Fibroblast of lung (primary cell): Measurements from ENCODE around the gene CYP4F8. TPM values are rescaled to one million over a fixed set of nuclear protein-coding genes. Genes with fewer than 3 reads are reported as not detected.

Source experiments
- DNase-seq, 2 donors: peaks; one replicate each; pipeline versions ENCODE4 v3.0.0 to v3.0.0-alpha.2; 2010; ENCODE audit warnings: low read depth in 2 of 2
- H2AFZ ChIP-seq: 2 replicates; pipeline ENCODE4 v1.5.1; 2012; ENCODE audit warnings: low read length, control low read depth, inconsistent platforms
- H3K27ac ChIP-seq: 2 replicates; pipeline ENCODE4 v1.5.1; 2011; ENCODE audit warnings: low read length, control low read depth; ENCODE audit not compliant: insufficient read depth
- H3K27me3 ChIP-seq: 2 replicates; pipeline ENCODE4 v1.5.1; 2011; ENCODE audit warnings: mild to moderate bottlenecking, low read length; ENCODE audit not compliant: control insufficient read depth, insufficient read depth
- H3K36me3 ChIP-seq: 2 replicates; pipeline ENCODE4 v1.5.1; 2011; ENCODE audit warnings: low read length; ENCODE audit not compliant: control insufficient read depth, insufficient read depth
- H3K4me1 ChIP-seq: 2 replicates; pipeline ENCODE4 v1.5.1; 2011; ENCODE audit warnings: low read length; ENCODE audit not compliant: control insufficient read depth, insufficient read depth; ENCODE audit errors: extremely low read depth
- H3K4me2 ChIP-seq: 2 replicates; pipeline ENCODE4 v1.5.1; 2011; ENCODE audit warnings: low read length, control low read depth; ENCODE audit not compliant: insufficient read depth; ENCODE audit errors: extremely low read depth
- H3K4me3 ChIP-seq, 4 experiments: fragments of 200-600 bp in 1 of 4; sonication (generic) in 1 of 4; replicated peaks in 1 of 4; 2 replicates each; pipeline ENCODE4 v1.5.1; 2011 to 2016; ENCODE audit warnings: low read length in 4 of 4, low read depth in 3 of 4, mild to moderate bottlenecking in 3 of 4, control low read depth in 2 of 4, inconsistent platforms in 1 of 4, mixed read lengths in 1 of 4; ENCODE audit not compliant: insufficient read depth in 1 of 4; ENCODE audit errors: control extremely low read depth in 1 of 4
- H3K79me2 ChIP-seq: 2 replicates; pipeline ENCODE4 v1.5.1; 2012; ENCODE audit warnings: mild to moderate bottlenecking, low read length, inconsistent platforms; ENCODE audit not compliant: control insufficient read depth, insufficient read depth
- H3K9ac ChIP-seq: 2 replicates; pipeline ENCODE4 v1.5.1; 2011; ENCODE audit warnings: mild to moderate bottlenecking, low read length, control low read depth; ENCODE audit not compliant: insufficient read depth
- H3K9me3 ChIP-seq: 2 replicates; pipeline ENCODE4 v1.5.1; 2012; ENCODE audit warnings: low read depth, low read length; ENCODE audit not compliant: control insufficient read depth, insufficient read depth
- H4K20me1 ChIP-seq: 2 replicates; pipeline ENCODE4 v1.5.1; 2011; ENCODE audit warnings: low read length; ENCODE audit not compliant: control insufficient read depth, insufficient read depth; ENCODE audit errors: extremely low read depth
- EZH2 ChIP-seq: IDR thresholded peaks from 2 replicates; pipeline ENCODE4 v1.5.1; 2012; ENCODE audit warnings: low read length, control low read depth, mild to moderate bottlenecking; ENCODE audit errors: missing control alignments
- polyA plus RNA-seq, 2 donors: library from polyadenylated mRNA; depleted of rRNA in 1 of 2; stranded (reverse) in 1 of 2; unstranded in 1 of 2; fragments of >200 nt; gene quantifications; 2 replicates each; pipeline ENCODE4 v1.2.1, GENCODE V29; 2011 to 2012; ENCODE audit warnings: missing spikeins in 1 of 2
- total RNA-seq: library from RNA; depleted of rRNA; stranded (reverse); fragments of >200 nt; gene quantifications from 2 replicates; pipeline ENCODE4 v1.2.1, GENCODE V29; 2014
- TF ChIP-seq, protein P1 (sequence below), 2 donors: IDR thresholded peaks in 1 of 2; conservative IDR thresholded peaks in 1 of 2; 1 replicate in 1 of 2; 2 replicates in 1 of 2; pipeline ENCODE4 v1.5.1; 2011 to 2012; ENCODE audit warnings: low read length in 2 of 2, control low read depth in 1 of 2, inconsistent platforms in 1 of 2, low read depth in 1 of 2, mild to moderate bottlenecking in 1 of 2

Gene CYP4F8
- total and polyA plus RNA-seq, 2 donors (not counting 1 experiment from before 2014, with no cell fraction given): not detected

DNA sequence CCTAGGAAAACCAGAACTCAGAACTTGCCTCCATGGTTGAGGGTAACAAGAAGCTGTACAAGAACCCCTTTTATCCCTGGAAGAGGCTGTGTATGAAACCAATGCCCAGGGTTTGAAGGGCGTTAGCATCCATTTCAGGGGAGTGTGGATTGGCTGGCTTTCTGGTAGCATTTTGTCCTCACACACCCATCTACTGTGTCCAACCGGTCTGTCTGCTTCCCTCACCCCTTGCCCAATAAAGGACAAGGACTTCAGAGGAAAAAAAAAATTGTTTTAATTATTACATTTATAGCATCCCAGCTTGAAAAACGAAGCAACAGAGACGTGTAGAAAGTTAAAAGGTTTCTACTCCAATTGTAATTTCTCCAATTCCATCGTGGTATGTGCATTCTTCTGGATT is 2.7 kb upstream of the CYP4F8 start:
- Histone ChIP-seq H3K9ac (no peak overlapping the region), H3K36me3 (no peaks in the 10 kb centered on the region), H3K4me2 (no peak overlapping the region), H4K20me1 (no peaks in the 10 kb centered on the region), H3K27me3 (no peaks in the 10 kb centered on the region), H3K79me2 (no peaks in the 10 kb centered on the region), H3K4me1 (no peaks in the 10 kb centered on the region), H2AFZ (no peak overlapping the region), H3K4me3 (no peak overlapping the region), H3K9me3 (no peaks in the 10 kb centered on the region), H3K27ac (no peak overlapping the region)
- TF ChIP-seq, protein P1, sequence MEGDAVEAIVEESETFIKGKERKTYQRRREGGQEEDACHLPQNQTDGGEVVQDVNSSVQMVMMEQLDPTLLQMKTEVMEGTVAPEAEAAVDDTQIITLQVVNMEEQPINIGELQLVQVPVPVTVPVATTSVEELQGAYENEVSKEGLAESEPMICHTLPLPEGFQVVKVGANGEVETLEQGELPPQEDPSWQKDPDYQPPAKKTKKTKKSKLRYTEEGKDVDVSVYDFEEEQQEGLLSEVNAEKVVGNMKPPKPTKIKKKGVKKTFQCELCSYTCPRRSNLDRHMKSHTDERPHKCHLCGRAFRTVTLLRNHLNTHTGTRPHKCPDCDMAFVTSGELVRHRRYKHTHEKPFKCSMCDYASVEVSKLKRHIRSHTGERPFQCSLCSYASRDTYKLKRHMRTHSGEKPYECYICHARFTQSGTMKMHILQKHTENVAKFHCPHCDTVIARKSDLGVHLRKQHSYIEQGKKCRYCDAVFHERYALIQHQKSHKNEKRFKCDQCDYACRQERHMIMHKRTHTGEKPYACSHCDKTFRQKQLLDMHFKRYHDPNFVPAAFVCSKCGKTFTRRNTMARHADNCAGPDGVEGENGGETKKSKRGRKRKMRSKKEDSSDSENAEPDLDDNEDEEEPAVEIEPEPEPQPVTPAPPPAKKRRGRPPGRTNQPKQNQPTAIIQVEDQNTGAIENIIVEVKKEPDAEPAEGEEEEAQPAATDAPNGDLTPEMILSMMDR (conservative IDR thresholded peaks at IDR 0.05 in 1 of 2, IDR thresholded peaks at IDR 0.05 in 1 of 2; ENCODE audit: low read depth in 1 of 2, low read length in 2 of 2): no peak
- TF ChIP-seq EZH2: no peak
- no peak for DNase-seq

DNA sequence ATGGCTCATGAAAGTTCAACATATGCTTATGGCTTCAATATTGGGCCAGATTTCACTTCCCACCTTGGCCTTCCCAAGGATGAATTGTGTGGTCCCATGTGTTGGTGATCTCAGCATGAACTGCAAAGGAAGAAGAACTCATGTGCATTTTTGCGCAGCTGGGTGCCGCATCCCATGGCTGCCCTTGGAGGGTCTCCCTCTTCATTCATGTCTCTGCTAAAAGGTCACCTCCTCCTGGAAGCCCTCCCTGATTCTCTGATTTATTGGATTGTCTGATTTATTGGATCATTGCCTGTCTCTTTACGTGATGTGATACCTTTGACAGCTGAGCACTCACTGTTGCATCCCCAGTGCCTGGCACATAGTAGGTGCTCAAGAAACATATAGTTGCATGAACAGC is 1.7 kb upstream of the CYP4F8 start:
- Histone ChIP-seq H3K27me3 (no peaks in the 10 kb centered on the region), H3K4me2 (no peak overlapping the region), H3K27ac (no peak overlapping the region), H3K79me2 (no peaks in the 10 kb centered on the region), H2AFZ (no peak overlapping the region), H3K4me3 (no peak overlapping the region), H3K36me3 (no peaks in the 10 kb centered on the region), H3K9me3 (no peaks in the 10 kb centered on the region), H4K20me1 (no peaks in the 10 kb centered on the region), H3K9ac (no peak overlapping the region), H3K4me1 (no peaks in the 10 kb centered on the region)
- DNase-seq: no peak
- TF ChIP-seq, protein P1 (conservative IDR thresholded peaks at IDR 0.05 in 1 of 2, IDR thresholded peaks at IDR 0.05 in 1 of 2; ENCODE audit: low read depth in 1 of 2, low read length in 2 of 2): no peak
- no peak for TF ChIP-seq EZH2

DNA sequence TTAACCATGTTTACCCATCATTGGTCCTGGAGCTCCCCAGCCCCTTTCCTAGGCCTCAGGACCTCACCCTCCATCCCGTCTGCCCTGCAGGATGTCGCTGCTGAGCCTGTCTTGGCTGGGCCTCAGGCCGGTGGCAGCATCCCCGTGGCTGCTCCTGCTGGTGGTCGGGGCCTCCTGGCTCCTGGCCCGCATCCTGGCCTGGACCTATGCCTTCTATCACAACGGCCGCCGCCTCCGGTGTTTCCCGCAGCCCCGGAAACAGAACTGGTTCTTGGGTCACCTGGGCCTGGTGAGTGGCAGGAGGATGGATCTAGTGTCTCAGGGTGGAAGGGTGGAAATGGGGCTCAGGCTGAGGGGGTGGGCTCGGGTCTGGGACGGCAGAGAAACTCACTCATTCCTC is 508 bp downstream of the CYP4F8 start:
- Histone ChIP-seq H3K4me2 (no peak overlapping the region), H2AFZ (no peak overlapping the region), H3K9me3 (no peaks in the 10 kb centered on the region), H3K4me3 (no peak overlapping the region), H3K27me3 (no peaks in the 10 kb centered on the region), H3K9ac (no peak overlapping the region), H3K4me1 (no peaks in the 10 kb centered on the region), H4K20me1 (no peaks in the 10 kb centered on the region), H3K27ac (no peak overlapping the region), H3K79me2 (no peaks in the 10 kb centered on the region), H3K36me3 (no peaks in the 10 kb centered on the region)
- TF ChIP-seq, protein P1 (conservative IDR thresholded peaks at IDR 0.05 in 1 of 2, IDR thresholded peaks at IDR 0.05 in 1 of 2; ENCODE audit: low read depth in 1 of 2, low read length in 2 of 2): no peak
- TF ChIP-seq EZH2: no peak
- DNase-seq: no peak
